ENCODE measurements around the gene DNASE1L1. TPM values are rescaled to one million over a fixed set of nuclear protein-coding genes. Genes with fewer than 3 reads are reported as not detected.

DNASE1L1 gene
- total and polyA plus RNA-seq, 2 experiments from 2014 or later, result 22.6 to 36.1 TPM

GRCh38 chrX:154441564-154441963 is 32.5 kb upstream of the DNASE1L1 start:
- WGBS (ENCODE audit: low lambda C conversion rate, missing lambda C conversion rate), result 96% methylated on average over 11 of the region's 11 CpGs
- Histone ChIP-seq H3K4me3 (no peak overlapping the region), H3K79me2 (peaks cover 41% of the 10 kb centered on the region), H3K27me3 (no peaks in the 10 kb centered on the region), H3K9me3 (ENCODE audit: low read depth) (no peaks in the 10 kb centered on the region), H3K36me3 (replicated peaks; ENCODE audit: insufficient read depth, low read depth) (no peaks in the 10 kb centered on the region), H3K4me2 (no peak overlapping the region), H2AFZ (no peak overlapping the region), H3K9me2 (replicated peaks; ENCODE audit: insufficient read depth) (no peaks in the 10 kb centered on the region), H3K4me1 (ENCODE audit: insufficient read depth) (no peaks in the 10 kb centered on the region), H3K27ac (no peak overlapping the region), H4K20me1 (ENCODE audit: insufficient read depth, poor library complexity, severe bottlenecking) (peaks cover 3% of the 10 kb centered on the region)
- no peak for TF ChIP-seq EZH2phosphoT487 (IDR thresholded peaks at IDR 0.05; ENCODE audit: low read depth, severe bottlenecking, unreplicated experiment)
- TF ChIP-seq EZH2 (IDR thresholded peaks at IDR 0.05; ENCODE audit: borderline replicate concordance), result no peak
- DNase-seq (ENCODE audit: low spot score), result no peak

- WGBS (ENCODE audit: low lambda C conversion rate, missing lambda C conversion rate), result 79% methylated on average over 17 of the region's 17 CpGs
- no peaks in the 10 kb centered on the region for H3K9me3 ChIP-seq (ENCODE audit: low read depth)
- H4K20me1 ChIP-seq (ENCODE audit: insufficient read depth, poor library complexity, severe bottlenecking), result no peaks in the 10 kb centered on the region
- no peak overlapping the region for H3K4me3 ChIP-seq
- no peaks in the 10 kb centered on the region for H3K9me2 ChIP-seq (replicated peaks; ENCODE audit: insufficient read depth)
- no peak overlapping the region for H3K27ac ChIP-seq
- DNase-seq (ENCODE audit: low spot score), result no peak
- no peaks in the 10 kb centered on the region for H3K4me1 ChIP-seq (ENCODE audit: insufficient read depth)
- H2AFZ ChIP-seq, result no peak overlapping the region
- TF ChIP-seq EZH2phosphoT487 (IDR thresholded peaks at IDR 0.05; ENCODE audit: low read depth, severe bottlenecking, unreplicated experiment), result no peak
- no peak for TF ChIP-seq EZH2 (IDR thresholded peaks at IDR 0.05; ENCODE audit: borderline replicate concordance)
- TF ChIP-seq CTCF (IDR thresholded peaks at IDR 0.05; ENCODE audit: poor library complexity), result no peak
- no peaks in the 10 kb centered on the region for H3K27me3 ChIP-seq
- no peak overlapping the region for H3K4me2 ChIP-seq
- H3K79me2 ChIP-seq, result peaks cover 41% of the 10 kb centered on the region
- no peaks in the 10 kb centered on the region for H3K36me3 ChIP-seq (replicated peaks; ENCODE audit: insufficient read depth, low read depth)
Observed at GRCh38 chrX:154440623-154441357, 31.7 kb upstream of the DNASE1L1 start.

DNA sequence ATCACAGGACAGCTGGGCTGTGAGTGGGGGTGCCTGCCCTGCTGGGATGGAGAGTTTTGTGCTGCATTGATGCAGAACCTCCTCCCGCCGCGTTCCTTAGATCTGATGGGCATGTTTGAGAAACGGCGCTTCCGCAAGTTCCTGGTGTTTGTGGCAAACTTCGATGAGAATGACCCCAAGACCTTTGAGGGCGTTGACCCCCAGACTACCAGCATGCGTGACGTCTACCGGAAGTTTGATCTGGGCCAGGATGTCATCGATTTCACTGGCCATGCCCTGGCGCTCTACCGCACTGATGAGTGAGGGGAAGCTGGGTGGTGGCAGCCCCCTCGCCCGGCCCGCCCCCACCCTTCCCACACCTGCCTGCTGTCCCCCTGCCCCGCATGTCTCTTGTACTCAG is 30.8 kb upstream of the DNASE1L1 start:
- H3K79me2 ChIP-seq, result peaks cover 33% of the 10 kb centered on the region
- H4K20me1 ChIP-seq (ENCODE audit: insufficient read depth, poor library complexity, severe bottlenecking), result no peaks in the 10 kb centered on the region

More for the DNA sequence above, 30.8 kb upstream of the DNASE1L1 start:
- Histone ChIP-seq H3K27me3 (no peaks in the 10 kb centered on the region), H3K36me3 (replicated peaks; ENCODE audit: insufficient read depth, low read depth) (no peaks in the 10 kb centered on the region), H3K9me3 (ENCODE audit: low read depth) (no peaks in the 10 kb centered on the region), H3K4me2 (no peak overlapping the region), H2AFZ (no peak overlapping the region), H3K4me3 (no peak overlapping the region), H3K4me1 (ENCODE audit: insufficient read depth) (no peaks in the 10 kb centered on the region), H3K27ac (no peak overlapping the region), H3K9me2 (replicated peaks; ENCODE audit: insufficient read depth) (no peaks in the 10 kb centered on the region)
- TF ChIP-seq EZH2phosphoT487 (IDR thresholded peaks at IDR 0.05; ENCODE audit: low read depth, severe bottlenecking, unreplicated experiment) (no peak), EZH2 (IDR thresholded peaks at IDR 0.05; ENCODE audit: borderline replicate concordance) (no peak), CTCF (IDR thresholded peaks at IDR 0.05; ENCODE audit: poor library complexity) (no peak)
- whole genome bisulfite sequencing (ENCODE audit: low lambda C conversion rate, missing lambda C conversion rate), result 91% methylated on average over 14 of the region's 18 CpGs
- DNase-seq (ENCODE audit: low spot score), result no peak
